Chondrocyte (in vitro differentiated cells): ENCODE results near the gene MMD. TPM values are rescaled to one million over a fixed set of nuclear protein-coding genes. Genes with fewer than 3 reads are reported as not detected.

Source experiments
- DNase-seq: peaks from one replicate; pipeline ENCODE4 v3.0.0; 2021; ENCODE audit warnings: mixed read lengths, low spot score
- H3K27ac Mint-ChIP-seq: one replicate; pipeline ENCODE4 v1.8.0; 2021; ENCODE audit warnings: mild to moderate bottlenecking, moderate library complexity, mixed read lengths; ENCODE audit not compliant: unreplicated experiment
- H3K27me3 Mint-ChIP-seq: 2 replicates; pipeline ENCODE4 v1.8.0; 2021; ENCODE audit warnings: low read depth, mixed read lengths
- H3K36me3 Mint-ChIP-seq: 2 replicates; pipeline ENCODE4 v1.8.0; 2021; ENCODE audit warnings: low read depth, mixed read lengths
- H3K4me1 Mint-ChIP-seq: 2 replicates; pipeline ENCODE4 v1.8.0; 2021; ENCODE audit warnings: low read depth, mild to moderate bottlenecking, mixed read lengths
- H3K4me3 Mint-ChIP-seq: one replicate; pipeline ENCODE4 v1.8.0; 2021; ENCODE audit warnings: mild to moderate bottlenecking, moderate library complexity, mixed read lengths; ENCODE audit not compliant: unreplicated experiment
- H3K9me3 Mint-ChIP-seq: 2 replicates; pipeline ENCODE4 v1.8.0; 2021; ENCODE audit warnings: low read depth, mixed read lengths
- CTCF ChIP-seq: fragments of 200-600 bp; sonication (generic); IDR thresholded peaks from 2 replicates; pipeline ENCODE4 v1.5.0; 2021; ENCODE audit warnings: antibody characterized with exemption, mild to moderate bottlenecking, moderate library complexity
- total RNA-seq: library from RNA; stranded (reverse); gene quantifications from 3 replicates; pipeline ENCODE4 v1.2.1, GENCODE V29; 2021

Gene MMD
- total RNA-seq, 1 donor from 2014 or later, result 8.2 TPM

- H3K27ac Mint-ChIP-seq, result no peak overlapping the region
- H3K9me3 Mint-ChIP-seq, result peaks cover 9% of the 10 kb centered on the region
- H3K36me3 Mint-ChIP-seq, result peaks cover 3% of the 10 kb centered on the region
- no peak for DNase-seq
- peak; percentile 85 for TF ChIP-seq CTCF
- H3K4me1 Mint-ChIP-seq, result no peaks in the 10 kb centered on the region
- no peak overlapping the region for H3K4me3 Mint-ChIP-seq
- H3K27me3 Mint-ChIP-seq, result peaks cover 18% of the 10 kb centered on the region
Measured at GRCh38 chr17:55356434-55357328, 65.0 kb downstream of the MMD start.

- peaks cover 14% of the 10 kb centered on the region for H3K27me3 Mint-ChIP-seq
- H3K27ac Mint-ChIP-seq, result no peak overlapping the region
- no peaks in the 10 kb centered on the region for H3K36me3 Mint-ChIP-seq
- no peak for TF ChIP-seq CTCF
- no peak overlapping the region for H3K4me3 Mint-ChIP-seq
- DNase-seq, result no peak
- H3K9me3 Mint-ChIP-seq, result no peaks in the 10 kb centered on the region
- no peaks in the 10 kb centered on the region for H3K4me1 Mint-ChIP-seq
Measured at GRCh38 chr17:55354941-55355340, 66.7 kb downstream of the MMD start.

GRCh38 chr17:55354010-55354409, 67.6 kb downstream of the MMD start:
- Mint-ChIP-seq H3K9me3 (no peaks in the 10 kb centered on the region), H3K27me3 (peaks cover 14% of the 10 kb centered on the region), H3K4me1 (peaks cover 1% of the 10 kb centered on the region), H3K36me3 (no peaks in the 10 kb centered on the region), H3K27ac (no peak overlapping the region), H3K4me3 (no peak overlapping the region)
- no peak for TF ChIP-seq CTCF
- DNase-seq, result no peak

GRCh38 chr17:55351226-55351625, 70.4 kb downstream of the MMD start:
- no peak overlapping the region for H3K27ac Mint-ChIP-seq
- H3K4me3 Mint-ChIP-seq, result no peak overlapping the region
- H3K36me3 Mint-ChIP-seq, result no peaks in the 10 kb centered on the region
- peaks cover 5% of the 10 kb centered on the region for H3K9me3 Mint-ChIP-seq
- H3K27me3 Mint-ChIP-seq, result peaks cover 22% of the 10 kb centered on the region
- no peak for DNase-seq
- TF ChIP-seq CTCF, result no peak
- peaks cover 3% of the 10 kb centered on the region for H3K4me1 Mint-ChIP-seq

- Mint-ChIP-seq H3K9me3 (peaks cover 5% of the 10 kb centered on the region), H3K27ac (no peak overlapping the region), H3K4me1 (peaks cover 3% of the 10 kb centered on the region), H3K27me3 (peaks cover 20% of the 10 kb centered on the region), H3K4me3 (no peak overlapping the region), H3K36me3 (no peaks in the 10 kb centered on the region)
- no peak for TF ChIP-seq CTCF
- no peak for DNase-seq
Measured at GRCh38 chr17:55350825-55351205, 70.8 kb downstream of the MMD start.
